ENCODE measurements around the gene UTP3.
A peak's percentile ranks its signal among the peaks of the same experiment; 100 is the strongest.
"Not testable (repeated sequence)": the region's sequence is repeated elsewhere in the genome, so short reads cannot be mapped to it uniquely, and the experiment has no call there.

Gene UTP3
- 16.8 to 24.0 (median 20.2) reads per million in 3 donors for total RNA-seq

- Histone ChIP-seq H3K9me3 (ENCODE audit: control insufficient read depth, low read length) (no peaks in the 10 kb centered on the region), H3K4me3 (ENCODE audit: insufficient read depth, low read depth, low read length, poor library complexity, severe bottlenecking) (peak within 1 kb of the TSS; percentile 73), H3K4me1 (ENCODE audit: control insufficient read depth, insufficient read depth, low read length, poor library complexity, severe bottlenecking) (peaks cover 14% of the 10 kb centered on the region), H3K27ac (ENCODE audit: insufficient read depth, low read length, poor library complexity, severe bottlenecking) (peak within 1 kb of the TSS; percentile 96), H3K27me3 (replicated peaks; ENCODE audit: control insufficient read depth, insufficient read depth, low read length, poor library complexity, severe bottlenecking) (no peaks in the 10 kb centered on the region), H3K36me3 (ENCODE audit: control insufficient read depth, insufficient read depth, low read length) (no peaks in the 10 kb centered on the region)
- peak; percentile 84 to 86 (median 84) for DNase-seq
Observed at GRCh38 chr4:70687821-70688794, at the start of gene UTP3. Gene UTP3, plus strand, starts transcription at chr4:70688532. Its CDS starts 146 bp downstream, at chr4:70688678.

- H3K27me3 ChIP-seq (replicated peaks; ENCODE audit: control insufficient read depth, insufficient read depth, low read length, poor library complexity, severe bottlenecking) = peaks cover 3% of the 10 kb centered on the region
- no peak overlapping the region for H3K27ac ChIP-seq (ENCODE audit: insufficient read depth, low read length, poor library complexity, severe bottlenecking)
- H3K9me3 ChIP-seq (ENCODE audit: control insufficient read depth, low read length) = no peaks in the 10 kb centered on the region
- no peaks in the 10 kb centered on the region for H3K36me3 ChIP-seq (ENCODE audit: control insufficient read depth, insufficient read depth, low read length)
- no peaks in the 10 kb centered on the region for H3K4me1 ChIP-seq (ENCODE audit: control insufficient read depth, insufficient read depth, low read length, poor library complexity, severe bottlenecking)
- no peak overlapping the region for H3K4me3 ChIP-seq (ENCODE audit: insufficient read depth, low read depth, low read length, poor library complexity, severe bottlenecking)
- DNase-seq = no peak
Observed at GRCh38 chr4:70640192-70640591, 48.1 kb upstream of the UTP3 start.

- not testable (repeated sequence) for DNase-seq; H3K9me3 ChIP-seq (ENCODE audit: control insufficient read depth, low read length); H3K4me1 ChIP-seq (ENCODE audit: control insufficient read depth, insufficient read depth, low read length, poor library complexity, severe bottlenecking); H3K27me3 ChIP-seq (replicated peaks; ENCODE audit: control insufficient read depth, insufficient read depth, low read length, poor library complexity, severe bottlenecking); H3K4me3 ChIP-seq (ENCODE audit: insufficient read depth, low read depth, low read length, poor library complexity, severe bottlenecking); H3K27ac ChIP-seq (ENCODE audit: insufficient read depth, low read length, poor library complexity, severe bottlenecking); H3K36me3 ChIP-seq (ENCODE audit: control insufficient read depth, insufficient read depth, low read length)
Observed at GRCh38 chr4:70650741-70651140, 37.6 kb upstream of the UTP3 start.

GRCh38 chr4:70651864-70652506 lies 36.3 kb upstream of the UTP3 start:
- DNase-seq = no peak
- H3K27ac ChIP-seq (ENCODE audit: insufficient read depth, low read length, poor library complexity, severe bottlenecking) = no peak overlapping the region
- no peaks in the 10 kb centered on the region for H3K27me3 ChIP-seq (replicated peaks; ENCODE audit: control insufficient read depth, insufficient read depth, low read length, poor library complexity, severe bottlenecking)
- H3K36me3 ChIP-seq (ENCODE audit: control insufficient read depth, insufficient read depth, low read length) = no peaks in the 10 kb centered on the region
- H3K4me1 ChIP-seq (ENCODE audit: control insufficient read depth, insufficient read depth, low read length, poor library complexity, severe bottlenecking) = no peaks in the 10 kb centered on the region
- no peak overlapping the region for H3K4me3 ChIP-seq (ENCODE audit: insufficient read depth, low read depth, low read length, poor library complexity, severe bottlenecking)
- no peaks in the 10 kb centered on the region for H3K9me3 ChIP-seq (ENCODE audit: control insufficient read depth, low read length)

GRCh38 chr4:70654605-70655011 lies 33.7 kb upstream of the UTP3 start:
- Histone ChIP-seq H3K9me3 (ENCODE audit: control insufficient read depth, low read length) (no peaks in the 10 kb centered on the region), H3K4me3 (ENCODE audit: insufficient read depth, low read depth, low read length, poor library complexity, severe bottlenecking) (no peak overlapping the region), H3K27me3 (replicated peaks; ENCODE audit: control insufficient read depth, insufficient read depth, low read length, poor library complexity, severe bottlenecking) (no peaks in the 10 kb centered on the region), H3K27ac (ENCODE audit: insufficient read depth, low read length, poor library complexity, severe bottlenecking) (no peak overlapping the region), H3K36me3 (ENCODE audit: control insufficient read depth, insufficient read depth, low read length) (no peaks in the 10 kb centered on the region), H3K4me1 (ENCODE audit: control insufficient read depth, insufficient read depth, low read length, poor library complexity, severe bottlenecking) (no peaks in the 10 kb centered on the region)
- DNase-seq = no peak

- H3K4me1 ChIP-seq (ENCODE audit: control insufficient read depth, insufficient read depth, low read length, poor library complexity, severe bottlenecking) = no peaks in the 10 kb centered on the region
- DNase-seq = no peak
- no peaks in the 10 kb centered on the region for H3K36me3 ChIP-seq (ENCODE audit: control insufficient read depth, insufficient read depth, low read length)
- no peaks in the 10 kb centered on the region for H3K27me3 ChIP-seq (replicated peaks; ENCODE audit: control insufficient read depth, insufficient read depth, low read length, poor library complexity, severe bottlenecking)
- no peak overlapping the region for H3K4me3 ChIP-seq (ENCODE audit: insufficient read depth, low read depth, low read length, poor library complexity, severe bottlenecking)
- H3K27ac ChIP-seq (ENCODE audit: insufficient read depth, low read length, poor library complexity, severe bottlenecking) = no peak overlapping the region
- H3K9me3 ChIP-seq (ENCODE audit: control insufficient read depth, low read length) = no peaks in the 10 kb centered on the region
Observed at GRCh38 chr4:70657326-70657725, 31.0 kb upstream of the UTP3 start.

GRCh38 chr4:70658418-70658817 lies 29.9 kb upstream of the UTP3 start:
- Histone ChIP-seq H3K36me3 (ENCODE audit: control insufficient read depth, insufficient read depth, low read length) (no peaks in the 10 kb centered on the region), H3K4me1 (ENCODE audit: control insufficient read depth, insufficient read depth, low read length, poor library complexity, severe bottlenecking) (no peaks in the 10 kb centered on the region), H3K9me3 (ENCODE audit: control insufficient read depth, low read length) (no peaks in the 10 kb centered on the region), H3K27ac (ENCODE audit: insufficient read depth, low read length, poor library complexity, severe bottlenecking) (no peak overlapping the region), H3K27me3 (replicated peaks; ENCODE audit: control insufficient read depth, insufficient read depth, low read length, poor library complexity, severe bottlenecking) (no peaks in the 10 kb centered on the region), H3K4me3 (ENCODE audit: insufficient read depth, low read depth, low read length, poor library complexity, severe bottlenecking) (no peak overlapping the region)
- no peak for DNase-seq

- H3K9me3 ChIP-seq (ENCODE audit: control insufficient read depth, low read length) = no peaks in the 10 kb centered on the region
Observed at GRCh38 chr4:70660106-70660505, 28.2 kb upstream of the UTP3 start.

GRCh38 chr4:70661309-70661922 lies 26.9 kb upstream of the UTP3 start:
- not testable (repeated sequence) for H3K36me3 ChIP-seq (ENCODE audit: control insufficient read depth, insufficient read depth, low read length); DNase-seq; H3K9me3 ChIP-seq (ENCODE audit: control insufficient read depth, low read length); H3K27me3 ChIP-seq (replicated peaks; ENCODE audit: control insufficient read depth, insufficient read depth, low read length, poor library complexity, severe bottlenecking); H3K4me1 ChIP-seq (ENCODE audit: control insufficient read depth, insufficient read depth, low read length, poor library complexity, severe bottlenecking); H3K27ac ChIP-seq (ENCODE audit: insufficient read depth, low read length, poor library complexity, severe bottlenecking); H3K4me3 ChIP-seq (ENCODE audit: insufficient read depth, low read depth, low read length, poor library complexity, severe bottlenecking)

More at GRCh38 chr4:70660106-70660505, 28.2 kb upstream of the UTP3 start:
- Histone ChIP-seq H3K36me3 (ENCODE audit: control insufficient read depth, insufficient read depth, low read length) (no peaks in the 10 kb centered on the region), H3K27me3 (replicated peaks; ENCODE audit: control insufficient read depth, insufficient read depth, low read length, poor library complexity, severe bottlenecking) (no peaks in the 10 kb centered on the region), H3K27ac (ENCODE audit: insufficient read depth, low read length, poor library complexity, severe bottlenecking) (no peak overlapping the region), H3K4me1 (ENCODE audit: control insufficient read depth, insufficient read depth, low read length, poor library complexity, severe bottlenecking) (no peaks in the 10 kb centered on the region), H3K4me3 (ENCODE audit: insufficient read depth, low read depth, low read length, poor library complexity, severe bottlenecking) (no peak overlapping the region)
- DNase-seq = no peak

GRCh38 chr4:70666369-70666768 lies 22.0 kb upstream of the UTP3 start, which contains the start of gene JCHAIN:
Gene JCHAIN, minus strand, starts transcription at chr4:70666508. Its CDS starts 18 bp downstream, at chr4:70666490.
- no peaks in the 10 kb centered on the region for H3K4me1 ChIP-seq (ENCODE audit: control insufficient read depth, insufficient read depth, low read length, poor library complexity, severe bottlenecking)
- no peak within 1 kb of the TSS for H3K4me3 ChIP-seq (ENCODE audit: insufficient read depth, low read depth, low read length, poor library complexity, severe bottlenecking)
- H3K27ac ChIP-seq (ENCODE audit: insufficient read depth, low read length, poor library complexity, severe bottlenecking) = no peak within 1 kb of the TSS
- no peak for DNase-seq
- no peaks in the 10 kb centered on the region for H3K36me3 ChIP-seq (ENCODE audit: control insufficient read depth, insufficient read depth, low read length)
- H3K9me3 ChIP-seq (ENCODE audit: control insufficient read depth, low read length) = no peaks in the 10 kb centered on the region
- H3K27me3 ChIP-seq (replicated peaks; ENCODE audit: control insufficient read depth, insufficient read depth, low read length, poor library complexity, severe bottlenecking) = no peaks in the 10 kb centered on the region

Data from effector memory CD4-positive, alpha-beta T cell (primary cell).